Measurements from ENCODE around the gene RALGAPA2.

DNA sequence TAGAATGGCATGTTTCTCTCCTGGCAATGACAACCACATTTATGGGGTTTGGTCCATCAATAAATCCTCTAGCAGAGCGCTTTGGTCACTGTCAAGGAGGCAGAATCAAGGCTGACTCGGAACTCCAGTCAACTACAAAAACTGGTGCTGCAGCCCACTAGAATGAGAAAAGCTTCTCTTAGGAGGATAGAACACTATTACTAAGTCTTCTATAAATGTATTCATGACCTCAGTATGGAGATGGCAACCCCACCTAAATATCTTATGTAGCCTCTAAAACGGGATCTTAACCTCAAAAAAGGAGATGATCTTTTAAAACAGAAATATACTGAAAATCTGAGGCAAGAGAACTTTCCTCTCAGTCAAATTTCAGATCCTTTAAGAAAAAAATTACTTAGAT is 68.5 kb downstream of the RALGAPA2 start:
- TF ChIP-seq, protein P1, sequence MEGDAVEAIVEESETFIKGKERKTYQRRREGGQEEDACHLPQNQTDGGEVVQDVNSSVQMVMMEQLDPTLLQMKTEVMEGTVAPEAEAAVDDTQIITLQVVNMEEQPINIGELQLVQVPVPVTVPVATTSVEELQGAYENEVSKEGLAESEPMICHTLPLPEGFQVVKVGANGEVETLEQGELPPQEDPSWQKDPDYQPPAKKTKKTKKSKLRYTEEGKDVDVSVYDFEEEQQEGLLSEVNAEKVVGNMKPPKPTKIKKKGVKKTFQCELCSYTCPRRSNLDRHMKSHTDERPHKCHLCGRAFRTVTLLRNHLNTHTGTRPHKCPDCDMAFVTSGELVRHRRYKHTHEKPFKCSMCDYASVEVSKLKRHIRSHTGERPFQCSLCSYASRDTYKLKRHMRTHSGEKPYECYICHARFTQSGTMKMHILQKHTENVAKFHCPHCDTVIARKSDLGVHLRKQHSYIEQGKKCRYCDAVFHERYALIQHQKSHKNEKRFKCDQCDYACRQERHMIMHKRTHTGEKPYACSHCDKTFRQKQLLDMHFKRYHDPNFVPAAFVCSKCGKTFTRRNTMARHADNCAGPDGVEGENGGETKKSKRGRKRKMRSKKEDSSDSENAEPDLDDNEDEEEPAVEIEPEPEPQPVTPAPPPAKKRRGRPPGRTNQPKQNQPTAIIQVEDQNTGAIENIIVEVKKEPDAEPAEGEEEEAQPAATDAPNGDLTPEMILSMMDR (IDR thresholded peaks at IDR 0.05) = no peak
- no peak for TF ChIP-seq EP300 (IDR thresholded peaks at IDR 0.05)
- no peak for TF ChIP-seq POLR2A (IDR thresholded peaks at IDR 0.05)
